Stimulated activated CD4-positive, alpha-beta T cell treated with anti-CD3 and anti-CD28 coated beads, TNF-alpha, amount 100 ng/mL, for 1 hour (primary cell): ENCODE data around the gene DCAF11.
A peak's percentile ranks its signal among the peaks of the same experiment; 100 is the strongest.

Experiments
- DNase-seq, 3 donors: peaks; one replicate each; pipeline ENCODE4 v3.0.0-alpha.2; 2020; ENCODE audit warnings: low read depth in 3 of 3, low spot score in 1 of 3

DCAF11 gene

DNA sequence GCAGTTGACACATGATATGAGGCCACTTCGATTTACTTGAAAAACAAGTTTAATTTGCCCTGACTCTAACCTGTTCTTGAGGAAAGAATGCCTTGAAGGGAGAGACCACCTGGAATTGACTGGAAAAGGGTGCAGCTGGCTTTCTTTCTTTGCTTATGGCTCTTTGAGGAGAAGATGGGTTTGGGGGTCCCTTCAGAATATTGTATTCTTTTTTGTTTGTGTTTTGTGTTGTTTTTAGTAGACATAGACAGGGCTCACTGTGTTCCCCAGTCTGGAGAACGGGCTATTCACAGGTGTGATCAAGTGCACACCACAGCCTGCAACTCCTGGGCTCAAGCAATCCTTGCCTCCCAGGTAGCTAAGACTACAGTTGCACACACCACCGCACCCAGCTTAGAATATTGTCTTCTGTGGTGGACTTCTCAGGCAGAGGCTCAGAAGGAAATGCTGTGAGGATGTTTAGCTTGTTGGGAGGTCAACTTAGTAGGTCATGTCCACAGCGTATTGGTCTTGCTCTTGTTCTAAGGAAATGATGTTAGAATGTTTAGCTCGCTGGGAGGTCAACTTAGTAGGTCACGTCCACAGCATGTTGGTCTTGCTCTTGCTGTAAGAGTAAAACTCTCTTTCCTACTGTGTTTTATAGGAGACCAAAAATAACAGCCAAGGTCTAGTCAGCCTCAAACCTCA, 1.7 kb downstream of the DCAF11 start:
- no peak for DNase-seq

DNA sequence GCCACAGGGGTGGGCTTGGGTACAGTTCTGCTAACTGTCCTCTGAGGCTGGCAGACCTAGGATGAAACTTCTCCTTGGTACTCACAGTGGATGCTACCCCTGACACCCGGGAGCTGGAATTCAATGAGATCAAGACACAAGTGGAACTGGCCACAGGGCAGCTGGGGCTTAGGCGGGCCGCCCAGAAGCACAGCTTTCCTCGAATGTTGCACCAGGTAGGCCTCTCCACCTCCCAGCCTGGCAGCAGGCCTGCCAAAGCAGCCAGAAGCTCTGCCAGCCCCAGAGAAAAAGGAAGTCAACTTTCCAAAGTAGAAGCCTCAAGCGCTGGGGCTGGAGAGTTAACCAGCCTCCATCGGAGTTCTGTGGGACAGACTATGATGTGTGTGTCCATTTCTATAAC, 2.6 kb downstream of the DCAF11 start:
- no peak for DNase-seq

DNA sequence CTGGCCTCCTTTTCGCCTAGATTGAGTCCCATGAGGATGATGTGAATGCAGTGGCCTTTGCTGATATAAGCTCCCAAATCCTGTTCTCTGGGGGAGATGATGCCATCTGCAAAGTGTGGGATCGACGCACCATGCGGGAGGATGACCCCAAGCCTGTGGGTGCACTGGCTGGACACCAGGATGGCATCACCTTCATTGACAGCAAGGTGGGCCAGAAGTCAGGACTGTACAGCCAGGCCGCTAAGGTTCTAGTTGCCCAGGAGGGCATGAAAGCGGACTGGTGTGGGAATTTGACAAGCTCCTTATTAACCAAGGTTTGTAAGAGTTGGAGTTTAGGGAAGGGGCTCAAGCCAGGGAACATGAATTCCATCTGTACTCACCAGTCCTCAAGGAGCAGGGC, 5.1 kb downstream of the DCAF11 start:
- DNase-seq, result no peak

DNA sequence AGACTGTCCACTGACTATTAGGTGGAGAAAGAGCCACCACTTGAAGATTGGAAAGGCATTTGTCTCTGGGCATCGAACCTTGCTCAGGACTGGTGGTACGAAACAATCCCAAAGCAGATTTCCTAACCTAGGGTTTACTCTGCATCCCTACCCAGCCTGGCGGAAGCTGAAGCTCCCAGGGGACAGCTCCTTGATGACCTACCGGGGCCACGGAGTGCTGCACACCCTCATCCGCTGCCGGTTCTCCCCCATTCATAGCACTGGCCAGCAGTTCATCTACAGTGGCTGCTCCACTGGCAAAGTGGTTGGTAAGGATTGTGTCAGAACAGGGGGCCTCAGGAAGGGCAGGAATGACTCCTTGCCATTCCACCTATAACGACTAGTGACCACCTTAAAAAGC, 6.6 kb downstream of the DCAF11 start:
- DNase-seq, result no peak

- no peak for DNase-seq
Observed at GRCh38 chr14:24122416-24122815, 7.8 kb downstream of the DCAF11 start.

DNA sequence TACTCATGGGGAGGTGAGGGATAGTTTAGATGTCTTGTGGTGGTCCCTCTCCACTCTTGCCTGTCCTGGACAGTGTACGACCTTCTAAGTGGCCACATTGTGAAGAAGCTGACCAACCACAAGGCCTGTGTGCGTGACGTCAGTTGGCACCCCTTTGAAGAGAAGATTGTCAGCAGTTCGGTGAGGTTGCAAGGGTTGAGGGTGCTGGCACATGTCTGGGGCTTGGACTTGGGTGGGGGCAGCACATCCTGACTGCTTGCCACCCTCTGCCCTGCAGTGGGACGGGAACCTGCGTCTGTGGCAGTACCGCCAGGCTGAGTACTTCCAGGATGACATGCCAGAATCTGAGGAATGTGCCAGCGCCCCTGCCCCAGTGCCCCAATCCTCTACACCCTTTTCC, 8.3 kb downstream of the DCAF11 start:
- no peak for DNase-seq

DNA sequence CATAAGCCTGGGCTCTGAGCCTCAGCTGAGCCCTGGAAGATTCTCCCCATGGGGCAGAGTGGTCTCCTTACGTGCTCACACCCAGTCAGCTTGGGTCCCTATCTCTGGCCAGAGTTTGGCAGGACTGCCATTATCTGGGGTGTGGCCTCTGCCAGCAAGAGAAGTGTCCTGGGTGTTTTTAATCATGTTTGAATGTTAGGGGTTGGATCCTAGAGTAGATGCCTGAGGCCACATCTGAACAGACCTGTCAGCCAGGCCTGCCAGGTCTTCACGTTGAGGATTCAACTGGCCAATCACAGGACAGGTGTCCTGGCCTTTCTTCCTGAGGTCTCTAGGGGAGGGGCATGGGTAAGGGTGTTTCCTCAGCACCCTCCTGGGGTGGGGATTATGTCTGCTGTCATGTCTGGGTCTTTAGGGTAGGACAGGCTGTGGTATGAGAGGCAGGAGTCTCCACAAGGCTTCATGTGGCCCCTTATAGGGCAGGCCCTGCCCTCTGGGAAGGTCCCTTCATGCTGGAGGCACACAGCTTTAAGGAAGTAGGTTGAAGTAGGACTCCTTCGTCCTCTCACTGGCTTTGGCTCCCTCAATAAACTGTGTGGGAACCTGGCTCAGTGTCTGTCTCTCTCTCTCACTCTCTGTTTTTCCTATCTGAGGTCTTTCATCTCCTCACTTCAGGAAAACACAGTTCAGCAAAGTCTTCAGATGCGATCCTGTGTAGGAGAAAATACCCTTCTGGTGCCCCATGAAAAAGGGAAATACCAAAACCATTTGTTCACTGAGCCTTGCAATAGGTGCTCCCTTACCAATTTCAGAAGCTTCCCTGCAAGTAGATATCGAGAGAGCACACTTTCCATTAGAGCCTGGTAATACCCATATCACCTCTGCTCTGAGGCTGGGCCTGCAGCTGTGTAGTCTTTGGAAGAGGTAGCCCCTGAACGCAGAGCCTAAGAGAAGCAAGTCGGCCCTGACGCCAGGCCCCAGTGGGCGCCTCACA, 9.1 kb downstream of the DCAF11 start:
- DNase-seq, result no peak

DNA sequence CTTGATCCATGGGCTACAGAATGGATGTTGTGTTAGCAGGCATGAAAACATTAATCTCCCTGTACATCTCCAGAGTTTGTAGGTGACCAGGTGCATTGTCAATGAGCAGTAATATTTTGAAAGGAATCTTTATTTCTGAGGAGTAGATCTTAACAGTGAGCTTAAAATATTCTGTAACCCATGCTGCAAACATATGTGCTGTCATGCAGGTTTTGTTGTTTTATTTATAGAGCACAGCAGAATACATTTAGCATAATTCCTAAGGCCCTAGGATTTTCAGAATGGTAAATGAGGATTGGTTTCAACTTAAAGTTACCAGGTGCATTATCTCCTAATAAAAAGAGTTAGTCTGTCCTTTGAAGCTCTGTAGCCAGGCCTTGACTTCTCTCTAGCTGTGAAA, 12.4 kb downstream of the DCAF11 start:
- DNase-seq, result no peak

GRCh38 chr14:24127673-24128072, 13.1 kb downstream of the DCAF11 start:
- no peak for DNase-seq

GRCh38 chr14:24129410-24129998, 14.9 kb downstream of the DCAF11 start:
- no peak for DNase-seq

GRCh38 chr14:24130380-24130716, 15.8 kb downstream of the DCAF11 start, which contains the start of gene FITM1:
TSS of gene FITM1 (plus strand) at chr14:24130659. CDS start at chr14:24131564, 905 bp downstream.
- no peak for DNase-seq

- no peak for DNase-seq
Observed at GRCh38 chr14:24130717-24131548, 16.4 kb downstream of the DCAF11 start.

GRCh38 chr14:24131549-24131966, 17.0 kb downstream of the DCAF11 start:
- no peak for DNase-seq

GRCh38 chr14:24132061-24132685, 17.6 kb downstream of the DCAF11 start:
- peak in 1 of 3 donors; percentile 24 for DNase-seq

GRCh38 chr14:24132976-24133375, 18.4 kb downstream of the DCAF11 start:
- DNase-seq, result no peak

GRCh38 chr14:24133735-24134134, 19.2 kb downstream of the DCAF11 start:
- no peak for DNase-seq

GRCh38 chr14:24135584-24135833, 20.9 kb downstream of the DCAF11 start:
- no peak for DNase-seq

GRCh38 chr14:24135834-24136683, 21.5 kb downstream of the DCAF11 start, which contains the start of gene PSME1:
TSS of gene PSME1 (plus strand) at chr14:24136194. CDS start at chr14:24136263, 69 bp downstream.
- peak; percentile 86 to 96 (median 93) for DNase-seq

GRCh38 chr14:24136684-24137528, 22.3 kb downstream of the DCAF11 start:
- no peak for DNase-seq
